SK-N-SH (cell line): ENCODE measurements around the gene SMIM14. TPM values are rescaled to one million over a fixed set of nuclear protein-coding genes. Genes with fewer than 3 reads are reported as not detected.
A peak's percentile ranks its signal among the peaks of the same experiment; 100 is the strongest.

ENCODE experiments used
- CTCF ChIA-PET: fragments of 300-600, 350-600 bp; formaldehyde crosslinking; extraction: SDS; loops from one replicate; lab custom pipeline; 2021; lab: Yijun Ruan, JAX
- POLR2A ChIA-PET: fragments of 350-600 bp; sonication (Branson Sonifier 250); formaldehyde crosslinking; extraction: SDS; loops from one replicate; lab custom pipeline; 2020; ENCODE audit warnings: antibody characterized with exemption, inconsistent platforms; lab: Yijun Ruan, JAX
- DNase-seq: peaks from one replicate; pipeline ENCODE4 v3.0.0; 2012
- H2AFZ ChIP-seq: fragments of 200-600 bp; sonication (generic); 2 replicates; pipeline ENCODE4 v1.8.1; 2016; ENCODE audit warnings: antibody characterized with exemption, mild to moderate bottlenecking, low read depth
- H3F3A ChIP-seq: fragments of 200-600 bp; sonication (generic); replicated peaks from 2 replicates; pipeline ENCODE3; 2016; ENCODE audit warnings: antibody characterized with exemption, mild to moderate bottlenecking; ENCODE audit not compliant: insufficient read depth
- H3K27ac ChIP-seq, 2 experiments: fragments of 200-500 bp in 1 of 2; fragments of 200-600 bp in 1 of 2; sonication (Bioruptor generic) in 1 of 2; sonication (generic), shearing (Covaris generic) in 1 of 2; 2 replicates each; pipeline versions ENCODE4 v1.5.1 to v1.6.1; 2014 to 2016; ENCODE audit warnings: low read depth in 2 of 2, inconsistent platforms in 1 of 2, low read length in 1 of 2, mild to moderate bottlenecking in 1 of 2, mixed read lengths in 1 of 2
- H3K27me3 ChIP-seq: fragments of 200-600 bp; sonication (generic), shearing (Covaris generic); 2 replicates; pipeline ENCODE4 v1.6.1; 2016; ENCODE audit warnings: mixed run types; ENCODE audit not compliant: insufficient read depth
- H3K36me3 ChIP-seq, 2 experiments: fragments of 200-500 bp in 1 of 2; fragments of 200-600 bp in 1 of 2; sonication (Bioruptor generic) in 1 of 2; sonication (generic) in 1 of 2; replicated peaks in 1 of 2; 2 replicates each; pipeline versions ENCODE3 to v1.5.1; 2014 to 2016; ENCODE audit warnings: low read length in 1 of 2, mild to moderate bottlenecking in 1 of 2; ENCODE audit not compliant: insufficient read depth in 2 of 2, control insufficient read depth in 1 of 2
- H3K4me1 ChIP-seq, 2 experiments: fragments of 200-500 bp in 1 of 2; fragments of 200-600 bp in 1 of 2; sonication (Bioruptor generic) in 1 of 2; sonication (generic), shearing (Covaris generic) in 1 of 2; 2 replicates each; pipeline versions ENCODE4 v1.5.1 to v1.6.1; 2014 to 2016; ENCODE audit warnings: low read depth in 1 of 2, low read length in 1 of 2, mixed run types in 1 of 2; ENCODE audit not compliant: insufficient read depth in 2 of 2, control insufficient read depth in 1 of 2
- H3K4me2 ChIP-seq: fragments of 200-600 bp; sonication (generic), shearing (Covaris generic); 2 replicates; pipeline ENCODE4 v1.6.1; 2017; ENCODE audit warnings: mixed run types
- H3K4me3 ChIP-seq, 2 experiments: fragments of 200-500 bp in 1 of 2; fragments of 200-600 bp in 1 of 2; sonication (Bioruptor generic) in 1 of 2; sonication (generic), shearing (Covaris generic) in 1 of 2; 2 replicates each; pipeline versions ENCODE4 v1.5.1 to v1.8.1; 2014 to 2016; ENCODE audit warnings: low read depth in 2 of 2, inconsistent platforms in 1 of 2, low read length in 1 of 2, mild to moderate bottlenecking in 1 of 2, mixed read lengths in 1 of 2, moderate library complexity in 1 of 2
- H3K79me2 ChIP-seq: fragments of 200-600 bp; sonication (generic); 2 replicates; pipeline ENCODE4 v1.8.1; 2017; ENCODE audit warnings: mild to moderate bottlenecking; ENCODE audit not compliant: insufficient read depth
- H3K9ac ChIP-seq: fragments of 200-600 bp; sonication (generic); 2 replicates; pipeline ENCODE4 v1.6.1; 2017; ENCODE audit warnings: mixed run types
- H3K9me2 ChIP-seq: fragments of 200-600 bp; sonication (generic); 2 replicates; pipeline ENCODE4 v1.6.1; 2017; ENCODE audit warnings: mixed run types
- H3K9me3 ChIP-seq: fragments of 200-600 bp; sonication (generic); 2 replicates; pipeline ENCODE4 v1.6.1; 2017; ENCODE audit warnings: mixed run types, mild to moderate bottlenecking, moderate library complexity
- H4K20me1 ChIP-seq: fragments of 200-600 bp; sonication (generic); 2 replicates; pipeline ENCODE4 v1.6.1; 2017; ENCODE audit warnings: mild to moderate bottlenecking, mixed run types; ENCODE audit not compliant: insufficient read depth
- CHD2 ChIP-seq: fragments of 150-350 bp; IDR thresholded peaks from 2 replicates; pipeline ENCODE4 v1.6.1; 2018; ENCODE audit warnings: low read length; ENCODE audit not compliant: partially characterized antibody
- EP300 ChIP-seq, 2 experiments: IDR thresholded peaks; 2 replicates each; pipeline versions ENCODE4 v1.4.0 to v1.6.1; 2012; ENCODE audit warnings: borderline replicate concordance in 1 of 2, low read depth in 1 of 2, low read length in 1 of 2
- FOSL2 ChIP-seq: IDR thresholded peaks from 2 replicates; pipeline ENCODE4 v1.4.0; 2012; ENCODE audit warnings: low read depth, mild to moderate bottlenecking, moderate library complexity, borderline replicate concordance
- FOXM1 ChIP-seq: IDR thresholded peaks from 2 replicates; pipeline ENCODE4 v1.4.0; 2012; ENCODE audit warnings: low read depth, mild to moderate bottlenecking
- GABPA ChIP-seq: IDR thresholded peaks from 2 replicates; pipeline ENCODE4 v1.4.0; 2012; ENCODE audit warnings: low read depth, mild to moderate bottlenecking
- JUND ChIP-seq: IDR thresholded peaks from 2 replicates; pipeline ENCODE4 v1.4.0; 2012
- MAX ChIP-seq: IDR thresholded peaks from 2 replicates; pipeline ENCODE4 v1.4.0; 2012; ENCODE audit warnings: low read depth
- MXI1 ChIP-seq: IDR thresholded peaks from 2 replicates; pipeline ENCODE4 v1.6.1; 2012; ENCODE audit warnings: mild to moderate bottlenecking, low read depth, low read length, improper control_type of control experiment
- NFIC ChIP-seq: IDR thresholded peaks from 2 replicates; pipeline ENCODE4 v1.4.0; 2012; ENCODE audit warnings: borderline replicate concordance
- POLR2AphosphoS5 ChIP-seq: IDR thresholded peaks from 2 replicates; pipeline ENCODE4 v1.6.1; 2012; ENCODE audit warnings: low read depth, low read length
- RAD21 ChIP-seq: IDR thresholded peaks from 2 replicates; pipeline ENCODE4 v1.6.1; 2012; ENCODE audit warnings: mild to moderate bottlenecking, low read length
- RCOR1 ChIP-seq: fragments of 150-350 bp; IDR thresholded peaks from 2 replicates; pipeline ENCODE4 v1.6.1; 2017; ENCODE audit warnings: antibody characterized with exemption, low read length
- RXRA ChIP-seq: IDR thresholded peaks from 2 replicates; pipeline ENCODE4 v1.4.0; 2012; ENCODE audit warnings: low read depth, mild to moderate bottlenecking, borderline replicate concordance
- SIN3A ChIP-seq: IDR thresholded peaks from 2 replicates; pipeline ENCODE4 v1.6.1; 2012; ENCODE audit warnings: low read depth, mild to moderate bottlenecking, low read length, moderate library complexity, borderline replicate concordance
- TAF1 ChIP-seq: IDR thresholded peaks from 2 replicates; pipeline ENCODE4 v1.6.1; 2012; ENCODE audit warnings: low read depth, mild to moderate bottlenecking, low read length, moderate library complexity, borderline replicate concordance
- TCF12 ChIP-seq: IDR thresholded peaks from 2 replicates; pipeline ENCODE4 v1.4.0; 2012
- TEAD4 ChIP-seq: IDR thresholded peaks from 2 replicates; pipeline ENCODE4 v1.4.0; 2012; ENCODE audit warnings: mild to moderate bottlenecking, borderline replicate concordance; ENCODE audit not compliant: insufficient read depth
- YY1 ChIP-seq: IDR thresholded peaks from 2 replicates; pipeline ENCODE4 v1.4.0; 2012; ENCODE audit warnings: low read depth, mild to moderate bottlenecking
- WGBS: methylation state at CpG from one replicate; pipeline ENCODE4 v1.1.6; 2017; ENCODE audit warnings: low lambda C conversion rate; 5-methylcytosine and 5-hydroxymethylcytosine counted together
- polyA plus RNA-seq, 3 experiments: library from polyadenylated mRNA; depleted of rRNA; stranded (reverse); fragments of >200 nt; gene quantifications; 2 replicates each; pipeline ENCODE4 v1.2.3, GENCODE V29; 2012
- TF ChIP-seq, protein P1 (sequence below): IDR thresholded peaks from 2 replicates; pipeline ENCODE4; 2012

SMIM14 gene
- polyA plus RNA-seq, 1 of the 3 experiments (the other 2 are of a cell fraction): 12.6 TPM

DNA sequence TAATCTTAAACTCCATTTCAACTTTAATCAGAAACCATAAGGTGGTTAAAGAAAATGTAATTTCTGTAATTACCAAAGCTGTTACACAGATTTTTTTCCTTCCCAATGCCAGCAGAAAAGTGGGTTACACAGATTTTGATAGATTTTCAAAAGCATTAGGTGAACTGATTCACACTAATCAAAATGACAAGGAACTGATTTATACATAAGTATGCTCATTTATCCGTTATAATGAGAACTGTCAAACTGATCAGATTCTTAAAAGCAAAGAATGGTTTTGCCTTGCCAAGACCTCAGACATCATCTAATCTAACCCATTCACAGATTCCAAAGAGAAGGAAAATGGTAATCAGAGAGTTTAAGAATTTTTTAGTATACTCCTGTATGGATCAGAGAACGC lies 116.6 kb downstream of the SMIM14 start:
- peak overlapping the region; percentile 6 to 47; a peak in 2 of 4 replicates for H3K4me3 ChIP-seq
- no peak for DNase-seq
- TF ChIP-seq, protein P1, sequence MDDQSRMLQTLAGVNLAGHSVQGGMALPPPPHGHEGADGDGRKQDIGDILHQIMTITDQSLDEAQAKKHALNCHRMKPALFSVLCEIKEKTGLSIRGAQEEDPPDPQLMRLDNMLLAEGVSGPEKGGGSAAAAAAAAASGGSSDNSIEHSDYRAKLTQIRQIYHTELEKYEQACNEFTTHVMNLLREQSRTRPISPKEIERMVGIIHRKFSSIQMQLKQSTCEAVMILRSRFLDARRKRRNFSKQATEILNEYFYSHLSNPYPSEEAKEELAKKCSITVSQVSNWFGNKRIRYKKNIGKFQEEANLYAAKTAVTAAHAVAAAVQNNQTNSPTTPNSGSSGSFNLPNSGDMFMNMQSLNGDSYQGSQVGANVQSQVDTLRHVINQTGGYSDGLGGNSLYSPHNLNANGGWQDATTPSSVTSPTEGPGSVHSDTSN: peak; percentile 61
- TF ChIP-seq RXRA (0 out of 2 replicates have a peak, but pooled peaks have one; percentile 16), MXI1 (no peak), NFIC (peak; percentile 23; the same call in 1 of the 2 replicates), YY1 (0 out of 2 replicates have a peak, but pooled peaks have one; percentile 6)
- TF ChIP-seq, all 33 proteins: peak for 4
- POLR2A ChIA-PET: no interaction called here
- no peaks in the 10 kb centered on the region for H3K27me3 ChIP-seq
- peak overlapping the region; percentile 77 for H3K4me2 ChIP-seq
- peak overlapping the region; percentile 71 to 98 for H3K27ac ChIP-seq
- peak overlapping the region; percentile 71 for H3K9ac ChIP-seq
- peaks cover 36% of the 10 kb centered on the region for H3F3A ChIP-seq
- no peak overlapping the region for H2AFZ ChIP-seq
- WGBS: 39% methylated on average over 2 of the region's 2 CpGs
- H4K20me1 ChIP-seq: peaks cover 3% of the 10 kb centered on the region; the same call in 1 of the 2 replicates
- peaks cover 97% of the 10 kb centered on the region for H3K79me2 ChIP-seq
- no peaks in the 10 kb centered on the region for H3K9me3 ChIP-seq
- H3K36me3 ChIP-seq: peaks cover 0 to 41% of the 10 kb centered on the region in 2 experiments
- peaks cover 2 to 16% of the 10 kb centered on the region in 2 experiments; a peak in 2 of 4 replicates for H3K4me1 ChIP-seq
- CTCF ChIA-PET: interaction anchor here (2.6 kb wide), 1 partner anchor 52 kb away, joined by 13 read pairs; no protein-coding TSS in a partner anchor
- H3K9me2 ChIP-seq: no peaks in the 10 kb centered on the region

GRCh38 chr4:39521253-39521919 lies 117.3 kb downstream of the SMIM14 start:
- Histone ChIP-seq H3K9me2 (no peaks in the 10 kb centered on the region), H3K79me2 (peaks cover 97% of the 10 kb centered on the region), H3K4me2 (peak overlapping the region; percentile 77), H3K4me1 (peaks cover 2 to 16% of the 10 kb centered on the region in 2 experiments; a peak in 2 of 4 replicates), H4K20me1 (peaks cover 3% of the 10 kb centered on the region; the same call in 1 of the 2 replicates), H3K36me3 (peaks cover 0 to 48% of the 10 kb centered on the region in 2 experiments), H3K4me3 (peak overlapping the region; percentile 21 to 47; a peak in 2 of 4 replicates), H3F3A (peaks cover 42% of the 10 kb centered on the region), H3K9ac (peak overlapping the region; percentile 71), H3K9me3 (no peaks in the 10 kb centered on the region), H2AFZ (no peak overlapping the region), H3K27me3 (no peaks in the 10 kb centered on the region), H3K27ac (peak overlapping the region; percentile 71 to 98)
- DNase-seq: peak; percentile 61
- CTCF ChIA-PET: interaction anchor here (2.6 kb wide), 1 partner anchor 52 kb away, joined by 13 read pairs; no protein-coding TSS in a partner anchor
- TF ChIP-seq FOSL2 (peak; percentile 49; the same call in 1 of the 2 replicates), YY1 (0 out of 2 replicates have a peak, but pooled peaks have one; percentile 22), MAX (0 out of 2 replicates have a peak, but pooled peaks have one; percentile 8), RAD21 (no peak), CHD2 (no peak), TCF12 (peak; percentile 99), FOXM1 (peak; percentile 83), SIN3A (no peak), POLR2AphosphoS5 (peak; percentile 59; the same call in 1 of the 2 replicates), EP300 (IDR thresholded peaks at IDR 0.05; ENCODE audit: borderline replicate concordance in 1 of 2, low read depth in 1 of 2, low read length in 1 of 2) (peak; percentile 9 to 73; a peak in 1 of 4 replicates), NFIC (peak; percentile 53; the same call in 1 of the 2 replicates), TAF1 (no peak), TEAD4 (peak; percentile 60; the same call in 1 of the 2 replicates), GABPA (no peak), JUND (peak; percentile 77), RCOR1 (no peak)
- TF ChIP-seq, protein P1: peak; percentile 78
- POLR2A ChIA-PET: no interaction called here
- 7% methylated on average over 5 of the region's 5 CpGs for WGBS
